HG03108 (cell line): Measurements from ENCODE around the gene TRAPPC8.
A peak's percentile ranks its signal among the peaks of the same experiment; 100 is the strongest.
"Not testable (repeated sequence)": the region's sequence is repeated elsewhere in the genome, so short reads cannot be mapped to it uniquely, and the experiment has no call there.

Experiments
- ATAC-seq: cut with Tn5 transposase; IDR thresholded peaks from one replicate; pipeline ENCODE4 v1.9.1; 2021; ENCODE audit warnings: moderate library complexity; ENCODE audit not compliant: unreplicated experiment

The TRAPPC8 gene

DNA sequence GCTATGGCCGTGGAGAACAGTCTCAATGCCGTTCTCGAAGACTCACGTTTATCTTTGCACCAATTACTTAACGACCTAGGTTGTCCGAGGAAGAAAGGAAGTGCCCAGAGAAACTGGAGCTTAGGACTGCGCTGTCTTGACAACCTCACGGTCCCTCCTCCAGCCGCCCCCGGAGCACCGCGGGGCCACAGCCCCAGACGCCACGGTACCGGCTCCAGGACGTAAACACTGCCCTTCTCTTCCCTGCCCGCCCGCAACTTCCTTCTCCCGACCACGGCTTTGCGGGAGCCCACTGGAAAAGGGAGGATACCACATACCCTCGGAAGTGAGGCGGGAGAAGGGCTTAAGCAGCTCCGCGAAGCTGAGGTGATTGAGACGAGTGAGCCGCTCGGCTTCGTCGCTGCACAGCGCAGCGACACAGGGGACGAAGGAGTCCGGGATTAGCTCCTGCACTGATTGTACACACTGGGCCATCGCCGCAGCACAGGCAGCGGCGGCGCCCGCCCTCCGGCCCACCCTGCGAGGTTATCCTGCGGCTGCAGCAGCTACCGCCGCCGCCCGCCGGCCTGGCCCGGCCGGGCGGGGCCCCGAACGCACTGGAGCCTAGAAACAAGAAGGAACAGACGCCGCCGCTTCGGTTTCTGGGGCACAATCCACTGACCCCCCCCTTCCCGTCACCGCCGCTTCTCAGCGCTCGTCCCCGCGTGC is 483 bp downstream of the TRAPPC8 start:
- peak; percentile 24 for ATAC-seq

DNA sequence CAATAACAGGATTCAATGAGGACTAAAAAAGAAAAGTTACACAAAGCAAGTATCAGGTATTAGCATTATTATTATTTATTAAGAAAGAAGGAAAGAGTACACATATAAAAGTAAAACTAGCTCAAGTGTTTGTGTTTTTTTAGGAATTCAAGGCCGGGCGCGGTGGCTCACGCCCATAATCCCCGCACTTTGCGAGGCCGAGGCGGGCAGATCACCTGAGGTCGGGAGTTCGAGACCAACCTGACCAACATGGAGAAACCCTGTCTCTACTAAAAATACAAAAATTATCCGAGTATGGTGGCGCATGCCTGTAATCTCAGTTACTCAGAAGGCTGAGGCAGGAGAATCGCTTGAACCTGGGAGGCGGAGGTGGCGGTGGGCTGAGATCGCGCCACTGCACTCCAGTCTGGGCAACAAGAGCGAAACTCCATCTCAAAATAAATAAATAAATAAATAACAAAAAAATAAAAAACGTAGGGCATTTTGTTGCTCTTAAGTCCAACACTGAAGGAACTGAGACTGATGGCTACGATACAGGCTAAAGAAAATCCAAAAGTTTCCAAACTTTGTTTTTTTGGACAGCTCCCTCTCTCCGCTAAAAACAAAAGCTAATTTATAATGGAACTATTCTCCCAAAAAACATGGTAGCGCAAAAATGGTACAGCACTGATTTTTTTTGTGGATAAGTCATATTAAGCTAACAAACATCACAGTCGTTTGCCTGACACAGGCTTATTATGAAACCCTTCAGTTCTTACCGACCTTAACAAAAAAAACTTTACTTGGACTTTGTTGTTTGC is 1.7 kb downstream of the TRAPPC8 start:
- no peak for ATAC-seq

DNA sequence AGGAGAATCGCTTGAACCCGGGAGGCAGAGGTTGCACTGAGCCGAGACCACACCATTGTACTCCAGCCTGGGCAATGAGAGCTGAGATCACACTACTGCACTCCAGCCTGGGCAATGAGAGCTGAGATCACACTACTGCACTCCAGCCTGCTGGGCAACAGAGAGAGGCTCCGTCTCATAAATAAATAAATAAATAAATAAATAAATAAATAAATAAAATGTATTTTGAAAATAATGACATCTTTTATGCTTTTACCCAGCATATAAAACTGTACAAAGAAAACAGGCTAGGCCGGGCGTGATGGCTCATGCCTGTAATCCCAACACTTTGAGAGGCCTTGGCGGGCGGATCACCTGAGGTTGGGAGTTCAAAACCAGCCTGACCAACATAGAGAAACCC is 8.2 kb downstream of the TRAPPC8 start:
- ATAC-seq = not testable (repeated sequence)

DNA sequence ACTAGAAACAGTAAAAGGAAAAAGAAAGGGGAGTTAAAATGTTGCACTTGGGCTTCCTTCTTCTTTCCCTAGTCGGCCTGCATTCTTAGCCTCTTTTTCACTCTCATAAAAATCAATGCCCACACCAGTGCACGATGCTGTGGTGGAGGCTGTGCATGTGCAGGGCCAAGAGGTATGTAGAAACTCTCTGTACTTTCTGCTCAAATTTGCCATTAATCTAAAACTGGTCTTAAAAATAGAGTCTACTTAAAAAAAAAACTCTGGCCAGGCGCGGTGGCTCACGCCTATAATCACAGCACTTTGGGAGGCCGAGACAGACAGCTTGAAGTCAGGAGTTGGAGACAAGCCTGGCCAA is 11.1 kb downstream of the TRAPPC8 start:
- ATAC-seq = no peak

DNA sequence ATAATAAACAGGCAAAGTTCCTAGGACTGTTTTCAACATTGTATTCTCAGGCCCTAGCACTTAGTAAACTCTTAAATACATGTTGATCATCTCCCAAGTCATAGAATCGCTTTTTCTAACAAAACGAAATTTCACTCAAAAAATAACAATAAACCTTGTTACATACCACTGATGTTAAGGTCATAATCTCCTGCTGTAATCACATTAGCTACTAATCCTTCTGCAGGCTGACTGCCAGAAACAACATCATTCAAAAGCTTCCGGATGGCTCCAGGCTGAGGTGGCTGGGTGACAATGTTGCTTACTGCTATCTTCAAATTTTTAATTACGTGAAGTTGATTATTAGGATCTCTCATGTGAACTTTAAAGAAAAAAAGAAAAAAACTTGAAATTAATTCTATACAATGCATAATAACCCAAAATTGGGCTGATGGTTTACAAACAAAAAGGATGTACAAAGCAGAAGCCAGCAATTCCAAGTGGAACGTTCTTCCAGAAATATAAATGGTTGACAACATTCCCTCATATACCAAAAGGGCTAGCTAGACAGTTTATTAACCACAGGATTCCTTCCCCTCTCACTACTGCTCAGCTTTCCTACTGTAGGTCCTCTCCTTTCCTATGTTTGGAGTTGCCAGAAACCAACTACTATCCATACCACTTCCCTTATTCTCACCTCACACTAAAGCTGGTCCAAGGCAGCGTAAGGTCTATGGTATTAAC is 11.6 kb downstream of the TRAPPC8 start:
- ATAC-seq = no peak

DNA sequence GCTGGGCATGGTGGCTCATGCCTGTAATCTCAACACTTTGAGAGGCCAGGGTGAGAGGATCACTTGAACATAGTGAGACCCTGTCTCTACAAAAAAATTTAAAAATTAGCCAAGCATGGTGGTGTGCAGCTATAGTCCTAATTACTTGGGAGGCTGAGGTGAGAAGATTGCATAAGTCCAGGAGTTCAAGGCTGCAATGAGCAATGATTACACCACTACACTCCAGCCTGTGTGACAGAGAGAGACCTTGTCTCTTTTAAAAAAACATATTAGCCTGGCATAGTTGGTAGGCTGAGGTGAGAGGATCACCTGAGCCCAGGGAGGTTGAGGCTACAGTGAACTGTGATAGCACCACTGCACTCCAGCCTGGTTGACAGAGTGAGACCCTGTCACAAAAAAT is 13.7 kb downstream of the TRAPPC8 start:
- ATAC-seq = no peak

DNA sequence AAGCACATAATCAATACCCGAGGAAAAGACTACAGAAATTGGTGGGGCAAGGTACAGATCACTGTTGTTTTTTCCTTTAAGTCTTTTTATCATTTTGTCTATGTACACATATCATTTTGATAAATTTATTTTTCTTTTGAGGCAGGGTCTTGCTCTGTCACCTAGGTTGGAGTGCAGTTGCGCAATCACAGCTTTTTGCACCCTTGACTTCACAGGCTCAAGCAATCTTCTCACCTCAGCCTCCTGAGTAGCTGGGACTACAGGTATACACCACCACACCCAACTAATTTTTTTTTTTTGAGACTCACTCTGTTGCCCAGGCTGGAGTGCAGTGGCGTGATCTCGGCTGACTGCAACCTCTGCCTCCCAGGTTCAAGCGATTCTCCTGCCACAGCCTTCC is 15.9 kb downstream of the TRAPPC8 start:
- not testable (repeated sequence) for ATAC-seq

DNA sequence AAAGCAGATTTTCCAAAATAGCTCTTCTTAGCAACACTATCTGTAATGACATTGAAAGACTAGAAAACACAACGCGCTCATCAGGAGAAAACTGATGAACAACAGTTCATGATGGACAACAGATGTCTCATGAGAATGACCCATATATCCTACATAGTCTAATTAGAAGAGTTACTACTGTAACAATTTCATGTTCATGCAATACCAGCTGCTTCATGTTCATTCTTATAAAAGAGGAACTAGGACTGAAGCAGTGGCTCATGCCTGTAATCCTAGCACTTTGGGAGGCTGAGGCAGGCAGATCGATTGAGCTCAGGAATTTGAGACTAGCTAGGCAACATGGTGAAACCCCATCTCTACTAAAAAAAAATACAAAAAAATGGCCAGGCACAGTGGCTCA is 22.7 kb downstream of the TRAPPC8 start:
- no peak for ATAC-seq

DNA sequence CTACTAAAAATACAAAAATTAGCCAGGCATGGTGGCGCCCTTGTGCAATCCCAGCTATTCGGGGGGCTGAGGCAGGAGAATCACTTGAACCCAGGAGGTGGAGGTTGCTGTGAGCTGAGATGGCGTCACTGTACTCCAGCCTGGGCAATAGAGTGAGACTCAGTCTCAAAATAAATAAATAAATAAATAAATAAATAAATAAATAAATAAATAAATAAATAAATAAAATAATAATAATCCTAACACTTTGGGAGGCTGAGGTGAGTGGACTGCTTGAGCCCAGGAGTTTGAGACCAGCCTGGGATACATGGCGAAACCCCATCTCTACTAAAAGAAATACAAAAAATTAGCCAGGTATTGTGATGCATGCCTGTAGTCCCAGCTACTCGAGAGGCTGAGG is 23.6 kb downstream of the TRAPPC8 start:
- not testable (repeated sequence) for ATAC-seq

DNA sequence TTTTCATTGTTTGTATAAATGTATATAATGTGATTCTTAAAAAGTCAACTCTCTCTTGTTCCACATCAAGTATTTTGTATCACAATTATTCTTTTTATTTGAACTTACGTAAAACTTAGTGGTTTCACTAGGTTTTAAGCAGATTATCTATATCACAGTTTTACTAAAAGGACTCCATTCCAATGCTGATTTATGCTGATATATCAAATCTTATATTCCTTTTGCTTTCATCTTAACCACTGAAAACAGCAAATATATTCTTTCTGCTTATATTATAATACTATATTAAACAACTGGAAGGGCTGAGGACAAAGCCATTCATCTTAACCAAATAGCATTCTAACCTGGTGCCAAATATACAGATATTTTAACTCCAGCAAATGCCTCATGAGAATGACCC is 24.2 kb downstream of the TRAPPC8 start:
- ATAC-seq = no peak

DNA sequence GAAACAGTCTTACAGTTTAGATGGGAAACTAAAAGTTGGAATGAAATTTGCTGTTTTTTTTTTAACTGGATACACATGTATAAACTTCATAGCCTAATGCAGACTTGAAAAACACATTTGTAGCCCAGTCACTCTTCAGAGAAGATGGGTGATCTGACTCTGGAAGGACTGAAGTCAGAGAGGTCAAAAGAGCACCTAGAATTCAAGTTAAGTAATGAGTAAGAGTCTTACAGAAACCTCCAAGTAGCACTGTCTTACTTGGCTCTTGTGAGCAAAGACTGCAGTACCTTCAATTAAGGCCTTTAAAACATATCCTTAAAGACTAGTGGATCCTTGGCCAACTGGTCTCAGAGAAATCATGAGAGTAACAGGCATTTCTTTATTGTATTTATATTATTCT is 41.9 kb downstream of the TRAPPC8 start:
- no peak for ATAC-seq

DNA sequence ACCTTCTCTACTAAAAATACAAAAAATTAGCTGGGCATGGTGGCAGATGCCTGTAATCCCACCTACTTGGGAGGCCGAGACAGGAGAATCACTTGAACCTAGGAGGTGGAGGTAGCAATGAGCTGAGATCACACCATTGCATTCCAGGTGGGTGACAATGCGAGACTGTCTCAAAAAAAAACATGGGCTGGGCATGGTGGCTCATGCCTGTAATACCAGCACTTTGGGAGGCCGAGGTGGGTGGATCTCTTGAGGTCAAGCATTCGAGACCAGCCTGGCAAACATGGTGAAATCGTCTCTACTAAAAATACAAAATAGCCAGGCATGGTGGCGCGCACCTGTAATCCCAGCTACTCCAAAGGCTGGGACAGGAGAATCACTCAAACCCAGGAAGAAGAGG is 43.2 kb downstream of the TRAPPC8 start:
- ATAC-seq = not testable (repeated sequence)

DNA sequence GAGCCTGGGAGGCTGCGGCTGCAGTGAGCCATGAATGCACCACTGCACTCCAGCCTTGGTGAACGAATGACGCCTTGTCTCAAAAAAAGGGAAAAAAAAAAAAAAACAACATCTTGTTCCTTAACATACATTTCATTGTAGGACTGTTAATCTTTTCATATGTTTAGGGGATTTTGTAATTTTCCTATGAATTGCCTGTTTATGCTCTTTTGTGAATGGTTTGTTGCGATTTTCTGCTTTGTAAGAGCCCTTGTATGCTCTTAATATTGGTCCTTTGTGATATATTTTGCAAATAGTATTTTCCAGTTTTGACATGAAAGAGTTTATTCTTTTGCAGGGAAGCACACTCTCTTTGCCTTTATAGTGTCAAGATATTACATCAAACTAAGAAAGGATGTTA is 50.0 kb downstream of the TRAPPC8 start:
- ATAC-seq = no peak

DNA sequence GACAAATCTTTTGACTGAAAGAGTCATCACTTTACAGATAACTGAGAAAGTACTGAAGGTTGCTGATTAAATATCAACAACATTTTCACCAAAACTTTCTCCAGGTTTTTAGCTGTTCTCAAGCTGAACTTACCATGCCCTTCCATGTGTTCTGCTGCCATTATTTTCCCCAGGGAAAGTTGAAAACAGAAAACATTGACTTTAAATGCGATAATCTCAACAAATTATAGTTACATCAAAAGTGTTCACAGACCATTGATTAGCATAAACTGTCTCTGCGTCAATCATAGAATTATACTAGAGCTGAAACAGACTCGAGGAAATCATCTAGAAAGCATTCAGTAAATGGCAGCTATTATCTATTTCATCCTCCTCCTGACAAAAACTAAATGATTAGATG is 51.4 kb downstream of the TRAPPC8 start:
- ATAC-seq = no peak

DNA sequence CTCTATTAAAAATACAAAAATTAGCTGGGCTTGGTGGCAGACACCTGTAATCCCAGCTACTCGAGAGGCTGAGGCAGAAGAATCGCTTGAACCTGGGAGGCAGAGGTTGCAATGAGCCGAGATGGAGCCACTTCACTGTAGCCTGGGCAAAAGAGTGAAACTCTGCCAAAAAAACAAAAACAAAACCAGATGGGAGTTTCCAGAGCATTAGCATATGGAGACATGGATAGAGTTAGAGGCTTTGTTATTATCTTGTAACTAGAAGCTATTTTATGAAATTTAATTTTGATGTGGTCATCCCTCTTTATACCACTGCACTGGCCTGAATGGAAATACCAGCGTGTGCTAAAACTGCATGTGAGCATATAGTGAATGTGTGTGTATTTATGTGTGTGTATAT is 58.9 kb downstream of the TRAPPC8 start:
- ATAC-seq = no peak

DNA sequence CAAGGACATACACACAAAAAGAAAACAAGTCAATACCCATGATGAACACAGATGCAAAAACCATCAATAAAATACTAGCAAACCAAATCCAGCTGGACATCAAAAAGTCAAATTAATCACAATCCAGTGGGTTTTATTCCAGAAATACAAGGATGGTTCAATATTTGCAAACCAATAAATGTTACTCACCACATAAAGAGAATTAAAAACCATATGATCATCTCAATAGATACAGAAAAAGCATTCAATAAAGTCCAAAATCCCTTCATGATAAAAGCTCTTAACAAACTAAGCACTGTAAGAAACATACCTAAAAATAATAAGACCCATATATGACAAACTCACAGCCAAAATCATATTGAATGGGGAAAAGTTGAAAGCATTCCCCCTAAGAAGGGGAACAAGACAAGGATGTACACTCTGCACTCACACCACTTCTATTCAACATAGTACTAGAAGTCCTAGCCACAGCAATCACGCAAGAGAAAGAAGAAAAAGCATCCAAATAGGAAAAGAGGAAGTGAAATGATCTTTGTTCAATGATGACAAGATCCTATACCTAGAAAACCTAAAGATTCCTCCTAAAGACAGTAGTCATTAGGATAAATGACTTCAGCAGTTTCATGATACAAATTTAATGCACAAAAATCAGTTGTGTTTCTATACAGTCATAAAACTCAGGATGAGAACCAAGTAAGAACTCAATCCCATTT is 62.6 kb downstream of the TRAPPC8 start:
- ATAC-seq = no peak

DNA sequence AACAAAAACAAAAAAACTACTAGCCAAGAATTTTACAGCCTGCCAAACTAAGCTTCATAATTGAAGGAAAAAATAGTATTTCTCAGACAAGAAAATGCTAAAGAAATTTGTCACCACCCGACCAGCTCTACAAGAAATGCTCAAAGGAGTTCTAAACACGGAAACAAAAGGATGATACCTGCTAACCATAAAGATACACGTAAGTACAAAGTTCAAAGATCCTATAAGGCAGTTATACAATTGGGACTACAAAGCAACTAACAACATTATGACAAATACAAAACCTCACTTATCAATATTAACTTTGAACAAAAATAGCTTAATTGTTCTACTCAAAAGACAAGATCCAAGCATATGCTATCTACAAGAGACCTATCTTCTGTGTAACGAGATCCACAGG is 64.6 kb downstream of the TRAPPC8 start:
- no peak for ATAC-seq

DNA sequence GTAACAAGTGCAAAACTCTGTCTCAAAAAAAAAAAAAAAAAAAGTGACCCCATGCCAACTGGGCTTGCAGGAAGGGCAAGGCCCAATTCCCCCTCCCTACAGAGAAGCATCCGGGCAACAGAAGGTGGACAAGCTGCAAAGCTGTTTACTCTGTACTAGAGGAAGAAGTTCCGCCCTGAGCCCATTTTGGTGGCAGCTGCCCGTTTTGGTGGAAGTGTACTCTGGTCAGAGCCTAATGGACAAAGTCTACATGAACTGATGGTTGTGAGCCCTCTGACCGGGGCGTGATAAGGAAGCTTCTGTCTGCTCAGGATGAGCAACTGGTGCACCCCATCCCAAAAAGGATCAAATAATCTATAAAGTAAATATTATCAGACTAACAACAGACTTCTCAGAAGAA is 65.0 kb downstream of the TRAPPC8 start:
- no peak for ATAC-seq

DNA sequence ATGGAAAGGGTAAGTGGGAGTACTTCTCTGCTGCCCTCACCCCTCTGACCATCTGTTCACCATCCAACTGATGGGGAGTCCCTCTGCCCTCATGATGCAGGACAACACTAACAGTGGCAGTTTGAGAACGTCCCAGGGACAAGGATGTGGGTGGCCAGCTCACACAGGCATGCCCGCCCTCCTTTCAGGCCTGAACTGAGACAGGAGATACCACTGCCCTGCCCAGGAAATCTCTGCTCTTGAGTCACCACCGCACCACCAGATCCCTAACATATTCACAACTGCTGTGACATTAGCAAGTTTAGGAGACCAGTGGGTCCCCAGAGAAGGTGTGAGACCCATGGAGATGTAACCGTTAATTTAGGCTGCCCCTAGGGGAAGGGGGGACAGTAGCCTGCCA is 66.2 kb downstream of the TRAPPC8 start:
- no peak for ATAC-seq

DNA sequence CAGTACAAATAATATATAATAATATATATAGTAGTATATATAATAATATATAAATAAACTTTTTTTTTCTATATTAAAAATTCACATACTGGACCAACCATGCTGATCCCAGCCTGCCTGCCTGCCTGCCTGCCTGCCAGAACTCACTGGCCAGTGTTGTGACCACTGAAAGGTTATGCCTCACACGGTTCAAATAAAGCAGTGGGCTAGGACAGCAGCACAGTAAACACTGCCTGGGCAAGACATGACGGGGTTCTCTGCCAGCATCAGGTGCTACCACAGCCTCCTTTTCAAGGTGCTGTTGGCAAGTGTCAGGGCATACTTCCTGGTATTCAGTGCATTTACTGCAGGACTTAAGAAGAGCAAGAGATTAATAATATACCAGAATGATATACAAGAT is 67.6 kb downstream of the TRAPPC8 start:
- ATAC-seq = no peak

DNA sequence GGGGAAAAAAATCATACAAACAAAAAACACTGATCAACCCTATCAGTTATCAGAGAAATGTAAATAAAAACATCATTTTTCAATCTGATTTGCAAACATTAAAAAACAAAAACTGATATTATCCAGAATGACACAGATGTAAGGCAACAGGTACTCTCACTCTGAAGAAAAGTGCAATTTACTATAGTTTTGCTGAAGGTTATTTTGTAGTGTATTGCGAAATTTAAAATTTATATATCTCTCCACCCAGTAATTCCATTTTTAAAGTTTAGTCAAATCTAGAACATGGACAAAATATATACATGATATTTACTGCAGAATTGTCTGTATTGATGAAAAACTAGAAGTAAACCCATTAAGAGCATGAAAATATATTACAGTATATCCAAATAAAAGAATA is 79.8 kb downstream of the TRAPPC8 start:
- no peak for ATAC-seq
